Neural progenitor cell (in vitro differentiated cells): ENCODE measurements around the gene GSK3A. TPM values are rescaled to one million over a fixed set of nuclear protein-coding genes. Genes with fewer than 3 reads are reported as not detected.

Experiments
- DNase-seq: peaks from one replicate; pipeline ENCODE4 v3.0.0-alpha.2; 2016; ENCODE audit warnings: low spot score
- H2AFZ ChIP-seq: fragments of 200-600 bp; sonication (generic); replicated peaks from 2 replicates; pipeline ENCODE4 v1.6.1; 2016; ENCODE audit warnings: antibody characterized with exemption
- H3F3A ChIP-seq: fragments of 200-600 bp; sonication (generic); 2 replicates; pipeline ENCODE4 v1.6.1; 2016; ENCODE audit warnings: antibody characterized with exemption, low read depth
- H3K27ac ChIP-seq: fragments of 200-600 bp; sonication (generic); 2 replicates; pipeline ENCODE4 v1.5.1; 2016; ENCODE audit warnings: mild to moderate bottlenecking
- H3K27me3 ChIP-seq: fragments of 200-600 bp; sonication (generic); 2 replicates; pipeline ENCODE4 v1.6.1; 2016; ENCODE audit warnings: mild to moderate bottlenecking, moderate library complexity
- H3K36me3 ChIP-seq: fragments of 200-600 bp; sonication (generic); 2 replicates; pipeline ENCODE4 v1.5.1; 2016
- H3K4me1 ChIP-seq: fragments of 200-600 bp; sonication (generic); 2 replicates; pipeline ENCODE4 v1.6.1; 2016; ENCODE audit warnings: mixed run types
- H3K4me2 ChIP-seq: fragments of 200-600 bp; sonication (generic); 2 replicates; pipeline ENCODE4 v1.6.1; 2016
- H3K4me3 ChIP-seq: fragments of 200-600 bp; sonication (generic); 2 replicates; pipeline ENCODE4 v1.5.1; 2016
- H3K79me2 ChIP-seq: fragments of 200-600 bp; sonication (generic); 2 replicates; pipeline ENCODE4 v1.6.1; 2016; ENCODE audit warnings: low read depth
- H3K9ac ChIP-seq: fragments of 200-600 bp; sonication (generic); 2 replicates; pipeline ENCODE4 v1.6.1; 2016
- H3K9me3 ChIP-seq: fragments of 200-600 bp; sonication (generic); 2 replicates; pipeline ENCODE4 v1.5.1; 2016; ENCODE audit warnings: low read depth
- H4K20me1 ChIP-seq: fragments of 200-600 bp; sonication (generic); 2 replicates; pipeline ENCODE4 v1.6.1; 2016; ENCODE audit warnings: low read depth
- H3K27ac Mint-ChIP-seq: 3 replicates; pipeline ENCODE4 v1.8.0; 2021; ENCODE audit warnings: mixed read lengths
- H3K27me3 Mint-ChIP-seq: 2 replicates; pipeline ENCODE4 v1.8.0; 2022; ENCODE audit warnings: low read depth, mild to moderate bottlenecking, inconsistent platforms, moderate library complexity, mixed read lengths; ENCODE audit not compliant: insufficient read depth
- H3K36me3 Mint-ChIP-seq: 3 replicates; pipeline ENCODE4 v1.8.0; 2021; ENCODE audit warnings: mixed read lengths
- H3K4me1 Mint-ChIP-seq: 3 replicates; pipeline ENCODE4 v1.8.0; 2021; ENCODE audit warnings: mixed read lengths
- H3K4me3 Mint-ChIP-seq: 3 replicates; pipeline ENCODE4 v1.8.0; 2021; ENCODE audit warnings: mild to moderate bottlenecking, moderate library complexity, mixed read lengths
- H3K9me3 Mint-ChIP-seq: 3 replicates; pipeline ENCODE4 v1.8.0; 2020; ENCODE audit warnings: mixed read lengths
- CTCF ChIP-seq: fragments of 200-600 bp; sonication (generic); IDR thresholded peaks from 2 replicates; pipeline ENCODE4 v1.5.1; 2017; ENCODE audit warnings: antibody characterized with exemption, mild to moderate bottlenecking
- EZH2 ChIP-seq: fragments of 200-600 bp; sonication (generic); IDR thresholded peaks from 2 replicates; pipeline ENCODE4 v1.6.1; 2017; ENCODE audit warnings: antibody characterized with exemption, mild to moderate bottlenecking, moderate library complexity
- EZH2phosphoT487 ChIP-seq: fragments of 200-600 bp; sonication (generic); IDR thresholded peaks from 2 replicates; pipeline ENCODE4 v1.6.1; 2017; ENCODE audit warnings: antibody characterized with exemption
- total RNA-seq: library from RNA; depleted of rRNA; stranded (reverse); fragments of >200 nt; gene quantifications from 2 replicates; pipeline ENCODE4 v1.2.3, GENCODE V29; 2015; ENCODE audit warnings: low replicate concordance

The GSK3A gene
- total RNA-seq, 1 donor from 2014 or later: 22.5 TPM

GRCh38 chr19:42202290-42202880 is 40.0 kb downstream of the GSK3A start:
- no peaks in the 10 kb centered on the region for H3K36me3 ChIP-seq
- H3K4me1 Mint-ChIP-seq: peaks cover 7% of the 10 kb centered on the region
- H3K36me3 Mint-ChIP-seq: peaks cover 44% of the 10 kb centered on the region

GRCh38 chr19:42201489-42202289 is 40.7 kb downstream of the GSK3A start:
- peaks cover 8% of the 10 kb centered on the region for H3K27me3 Mint-ChIP-seq
- Histone ChIP-seq H3K36me3 (no peaks in the 10 kb centered on the region), H4K20me1 (peaks cover 79% of the 10 kb centered on the region), H3K27me3 (no peaks in the 10 kb centered on the region), H3K9ac (no peak overlapping the region), H3F3A (no peaks in the 10 kb centered on the region), H3K4me3 (no peak overlapping the region), H3K4me1 (no peaks in the 10 kb centered on the region), H3K27ac (no peak overlapping the region), H3K79me2 (peaks cover 17% of the 10 kb centered on the region), H2AFZ (no peak overlapping the region), H3K4me2 (no peak overlapping the region), H3K9me3 (no peaks in the 10 kb centered on the region)
- DNase-seq: no peak
- H3K4me3 Mint-ChIP-seq: peak overlapping the region; percentile 41
- H3K9me3 Mint-ChIP-seq: no peaks in the 10 kb centered on the region
- TF ChIP-seq CTCF: no peak
- no peak for TF ChIP-seq EZH2
- TF ChIP-seq EZH2phosphoT487: no peak
- peaks cover 44% of the 10 kb centered on the region for H3K36me3 Mint-ChIP-seq
- peaks cover 7% of the 10 kb centered on the region for H3K4me1 Mint-ChIP-seq
- H3K27ac Mint-ChIP-seq: peak overlapping the region; percentile 20

More at GRCh38 chr19:42202290-42202880, 40.0 kb downstream of the GSK3A start:
- no peak overlapping the region for H3K9ac ChIP-seq
- Mint-ChIP-seq H3K9me3 (no peaks in the 10 kb centered on the region), H3K27ac (peak overlapping the region; percentile 20), H3K4me3 (peak overlapping the region; percentile 41), H3K27me3 (peaks cover 4% of the 10 kb centered on the region)
- no peak overlapping the region for H3K4me2 ChIP-seq
- H3K27ac ChIP-seq: no peak overlapping the region
- H4K20me1 ChIP-seq: peaks cover 86% of the 10 kb centered on the region
- H3K4me1 ChIP-seq: no peaks in the 10 kb centered on the region
- H3K4me3 ChIP-seq: no peak overlapping the region
- H2AFZ ChIP-seq: no peak overlapping the region
- H3K79me2 ChIP-seq: peaks cover 17% of the 10 kb centered on the region
- H3K27me3 ChIP-seq: no peaks in the 10 kb centered on the region
- H3F3A ChIP-seq: no peaks in the 10 kb centered on the region
- no peaks in the 10 kb centered on the region for H3K9me3 ChIP-seq
- DNase-seq: no peak
- no peak for TF ChIP-seq EZH2
- TF ChIP-seq EZH2phosphoT487: no peak
- TF ChIP-seq CTCF: no peak

- DNase-seq: no peak
- Histone ChIP-seq H3K4me1 (no peaks in the 10 kb centered on the region), H3K4me2 (no peak overlapping the region), H3K27me3 (no peaks in the 10 kb centered on the region), H3K79me2 (peaks cover 12% of the 10 kb centered on the region), H3K27ac (no peak overlapping the region), H4K20me1 (peaks cover 67% of the 10 kb centered on the region), H2AFZ (no peak overlapping the region), H3K9me3 (no peaks in the 10 kb centered on the region), H3K9ac (no peak overlapping the region), H3K4me3 (no peak overlapping the region), H3K36me3 (no peaks in the 10 kb centered on the region), H3F3A (no peaks in the 10 kb centered on the region)
- Mint-ChIP-seq H3K9me3 (no peaks in the 10 kb centered on the region), H3K27ac (no peak overlapping the region), H3K36me3 (peaks cover 41% of the 10 kb centered on the region), H3K4me3 (no peak overlapping the region), H3K27me3 (peaks cover 4% of the 10 kb centered on the region), H3K4me1 (peaks cover 7% of the 10 kb centered on the region)
- TF ChIP-seq EZH2phosphoT487 (no peak), CTCF (no peak), EZH2 (no peak)
Measured at GRCh38 chr19:42200116-42200715, 42.2 kb downstream of the GSK3A start.
